NCI-H1092 treated with DMSO at 0.1 percent for 48 hours (cell line): ENCODE measurements around the gene SLC66A2.
"Not testable (repeated sequence)": the region's sequence is repeated elsewhere in the genome, so short reads cannot be mapped to it uniquely, and the experiment has no call there.

Experiments used
- DNase-seq: peaks from one replicate; lab custom pipeline; 2025; lab: John Stamatoyannopoulos, UW

SLC66A2 gene

GRCh38 chr18:79951545-79952455 lies at the start of gene SLC66A2:
SLC66A2 (minus strand) TSS chr18:79951653; CDS start chr18:79950926, 727 bp downstream.
- peak; percentile 77 for DNase-seq

- no peak for DNase-seq
Measured at GRCh38 chr18:80000877-80001276, 49.4 kb upstream of the SLC66A2 start.

GRCh38 chr18:79999701-80000100 lies 48.2 kb upstream of the SLC66A2 start:
- not testable (repeated sequence) for DNase-seq

GRCh38 chr18:79991494-79991893 lies 40.0 kb upstream of the SLC66A2 start:
- DNase-seq: no peak

GRCh38 chr18:79989195-79989497 lies 37.7 kb upstream of the SLC66A2 start:
- no peak for DNase-seq

GRCh38 chr18:79988451-79989194 lies 37.2 kb upstream of the SLC66A2 start, which contains the start of gene TXNL4A:
TXNL4A (minus strand) TSS chr18:79988563; CDS start chr18:79988392, 171 bp downstream.
- DNase-seq: peak; percentile 90

- peak; percentile 73 for DNase-seq
Measured at GRCh38 chr18:79988071-79988450, 36.6 kb upstream of the SLC66A2 start.

GRCh38 chr18:79987566-79987965 lies 36.1 kb upstream of the SLC66A2 start:
- DNase-seq: no peak

GRCh38 chr18:79986726-79987125 lies 35.3 kb upstream of the SLC66A2 start:
- DNase-seq: no peak

GRCh38 chr18:79985172-79985571 lies 33.7 kb upstream of the SLC66A2 start:
- no peak for DNase-seq

- no peak for DNase-seq
Measured at GRCh38 chr18:79983793-79984192, 32.3 kb upstream of the SLC66A2 start.

GRCh38 chr18:79983253-79983652 lies 31.8 kb upstream of the SLC66A2 start:
- DNase-seq: no peak

- no peak for DNase-seq
Measured at GRCh38 chr18:79982736-79983135, 31.3 kb upstream of the SLC66A2 start.

GRCh38 chr18:79980585-79980984 lies 29.1 kb upstream of the SLC66A2 start:
- DNase-seq: no peak

GRCh38 chr18:79979843-79980242 lies 28.4 kb upstream of the SLC66A2 start:
- DNase-seq: no peak

- DNase-seq: no peak
Measured at GRCh38 chr18:79975985-79976680, 24.7 kb upstream of the SLC66A2 start.

- DNase-seq: no peak
Measured at GRCh38 chr18:79975043-79975442, 23.6 kb upstream of the SLC66A2 start.

GRCh38 chr18:79974025-79974654 lies 22.7 kb upstream of the SLC66A2 start:
- DNase-seq: no peak

- DNase-seq: no peak
Measured at GRCh38 chr18:79973517-79973916, 22.1 kb upstream of the SLC66A2 start.

- DNase-seq: no peak
Measured at GRCh38 chr18:79972720-79973119, 21.3 kb upstream of the SLC66A2 start.

- DNase-seq: no peak
Measured at GRCh38 chr18:79971986-79972385, 20.5 kb upstream of the SLC66A2 start.
